CD4-positive, CD25-positive, alpha-beta regulatory T cell (primary cell): ENCODE data around the gene MMADHC. TPM values are rescaled to one million over a fixed set of nuclear protein-coding genes. Genes with fewer than 3 reads are reported as not detected.

ENCODE experiments used
- ATAC-seq, 2 donors: fragments of 150-1000 bp; cut with Tn5 transposase; one replicate each; pipeline ENCODE4 v1.10.0; 2021; ENCODE audit warnings: low read depth in 2 of 2, moderate number of reproducible peaks in 2 of 2, moderate library complexity in 1 of 2
- DNase-seq, 3 donors: peaks; one replicate each; pipeline versions ENCODE4 v3.0.0 to v3.0.0-alpha.2; 2012 to 2022; ENCODE audit warnings: mixed read lengths in 1 of 3
- H3K27ac ChIP-seq: one replicate; pipeline ENCODE4 v1.7.0; 2013; ENCODE audit warnings: mild to moderate bottlenecking, low read length; ENCODE audit not compliant: insufficient read depth, poor library complexity, severe bottlenecking
- H3K27me3 ChIP-seq: one replicate; pipeline ENCODE4 v1.7.0; 2013; ENCODE audit warnings: low read length; ENCODE audit not compliant: control insufficient read depth, insufficient read depth
- H3K36me3 ChIP-seq: one replicate; pipeline ENCODE4 v1.7.0; 2013; ENCODE audit warnings: mild to moderate bottlenecking, low read length, moderate library complexity; ENCODE audit not compliant: control insufficient read depth, insufficient read depth
- H3K4me1 ChIP-seq: 2 replicates; pipeline ENCODE4 v1.7.0; 2013; ENCODE audit warnings: mild to moderate bottlenecking, low read length; ENCODE audit not compliant: insufficient read depth, control insufficient read depth, poor library complexity, severe bottlenecking
- H3K4me3 ChIP-seq: one replicate; pipeline ENCODE4 v1.7.0; 2013; ENCODE audit warnings: low read depth, mild to moderate bottlenecking, low read length, moderate library complexity
- H3K9me3 ChIP-seq, 2 experiments: 1 replicate in 1 of 2; 2 replicates in 1 of 2; pipeline ENCODE4 v1.7.0; 2013; ENCODE audit warnings: low read length in 2 of 2, mild to moderate bottlenecking in 1 of 2, moderate library complexity in 1 of 2; ENCODE audit not compliant: control insufficient read depth in 2 of 2
- H3K27ac Mint-ChIP-seq, 3 donors: one replicate each; pipeline ENCODE4 v1.8.0; 2020 to 2022; ENCODE audit warnings: mild to moderate bottlenecking in 3 of 3, mixed read lengths in 3 of 3, moderate library complexity in 2 of 3
- H3K27me3 Mint-ChIP-seq: one replicate; pipeline ENCODE4 v1.8.0; 2022; ENCODE audit warnings: mild to moderate bottlenecking, mixed read lengths
- H3K36me3 Mint-ChIP-seq: one replicate; pipeline ENCODE4 v1.8.0; 2020; ENCODE audit warnings: mixed read lengths
- H3K4me1 Mint-ChIP-seq, 4 donors: one replicate each; pipeline ENCODE4 v1.8.0; 2020 to 2022; ENCODE audit warnings: mixed read lengths in 4 of 4, mild to moderate bottlenecking in 1 of 4
- H3K4me3 Mint-ChIP-seq, 4 donors: one replicate each; pipeline ENCODE4 v1.8.0; 2020 to 2022; ENCODE audit warnings: mild to moderate bottlenecking in 4 of 4, mixed read lengths in 4 of 4, moderate library complexity in 3 of 4
- H3K9me3 Mint-ChIP-seq, 7 donors: one replicate each; pipeline ENCODE4 v1.8.0; 2020 to 2022; ENCODE audit warnings: mixed read lengths in 7 of 7, mild to moderate bottlenecking in 3 of 7, moderate library complexity in 2 of 7
- polyA plus RNA-seq, 4 donors: library from polyadenylated mRNA; unstranded; fragments of 300-500 nt; fragmentation: Illumina TruSeq; gene quantifications; one replicate each; pipeline ENCODE4 v1.2.3, GENCODE V29; 2021
- total RNA-seq: library from RNA; stranded (reverse); gene quantifications from one replicate; pipeline ENCODE4 v1.2.3, GENCODE V29; 2022

MMADHC gene
- total and polyA plus RNA-seq, 5 donors from 2014 or later = 72.5 to 200 (median 170) TPM

DNA sequence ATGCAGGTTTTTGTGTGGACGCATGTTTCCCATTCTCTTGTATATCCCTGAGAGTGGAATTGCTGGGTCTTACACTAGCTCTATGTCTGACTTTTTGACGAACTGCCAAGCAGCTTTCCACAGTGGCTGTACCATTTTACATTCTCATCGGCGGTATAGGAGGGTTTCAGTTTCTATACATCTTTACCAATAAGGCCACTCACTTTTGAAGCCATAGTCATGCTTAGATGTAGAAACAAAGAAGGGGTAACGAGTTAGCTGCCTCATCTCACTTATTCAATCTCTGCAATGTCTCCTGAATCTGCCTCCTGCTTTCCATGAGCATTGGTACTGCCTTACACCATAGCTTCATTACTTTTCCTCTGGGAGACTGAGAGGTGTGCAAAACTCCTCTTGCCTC is 47.4 kb downstream of the MMADHC start:
- peaks cover 3% of the 10 kb centered on the region for H3K4me1 ChIP-seq
- no peak overlapping the region for H3K27ac ChIP-seq
- H3K9me3 ChIP-seq = no peaks in the 10 kb centered on the region
- no peak overlapping the region for H3K4me3 ChIP-seq
- Mint-ChIP-seq H3K9me3 (peaks cover 0 to 3% (median 0%) of the 10 kb centered on the region in 7 donors), H3K27me3 (no peaks in the 10 kb centered on the region), H3K27ac (no peak overlapping the region), H3K4me3 (no peak overlapping the region), H3K36me3 (no peaks in the 10 kb centered on the region), H3K4me1 (peaks cover 18 to 22% (median 21%) of the 10 kb centered on the region in 4 donors)
- ATAC-seq (no peak), DNase-seq (no peak)
- H3K36me3 ChIP-seq = no peaks in the 10 kb centered on the region
- no peaks in the 10 kb centered on the region for H3K27me3 ChIP-seq

DNA sequence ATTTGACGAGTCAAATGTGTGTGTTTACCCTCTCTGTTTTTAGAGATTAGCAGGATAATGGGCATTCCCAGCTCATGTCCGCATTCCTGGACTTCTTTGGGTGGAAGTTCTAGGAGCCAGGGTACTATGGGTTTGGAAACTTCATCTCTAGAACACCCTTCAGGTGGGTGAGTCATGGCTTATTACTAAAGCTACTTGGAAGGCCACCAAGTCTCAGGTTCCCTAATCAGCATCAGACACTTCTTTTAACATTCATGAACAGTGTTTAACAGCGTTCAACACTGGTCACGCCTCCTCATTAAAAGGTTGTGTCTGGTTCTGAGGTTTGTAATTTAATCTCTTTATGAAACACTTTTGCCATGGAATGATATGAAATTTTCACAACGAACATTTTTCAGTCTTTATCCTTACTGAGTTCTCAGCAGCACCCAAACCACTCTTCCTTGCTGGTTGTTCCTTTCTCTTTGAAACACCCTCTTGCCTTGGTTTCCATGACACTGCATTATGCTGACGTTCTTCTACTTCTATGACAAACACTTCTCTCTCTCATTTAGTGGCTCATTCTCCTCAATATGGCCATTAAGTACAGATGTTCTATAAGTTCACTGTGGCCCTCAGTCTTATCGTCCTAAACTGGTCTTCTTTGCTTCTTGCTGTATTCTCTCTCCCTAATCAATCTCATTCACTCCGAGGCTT is 49.3 kb downstream of the MMADHC start:
- no peak for DNase-seq
- Histone ChIP-seq H3K36me3 (no peaks in the 10 kb centered on the region), H3K9me3 (no peaks in the 10 kb centered on the region), H3K4me3 (no peak overlapping the region), H3K27ac (no peak overlapping the region), H3K4me1 (no peaks in the 10 kb centered on the region), H3K27me3 (no peaks in the 10 kb centered on the region)
- H3K27ac Mint-ChIP-seq = no peak overlapping the region
- no peak overlapping the region for H3K4me3 Mint-ChIP-seq
- H3K4me1 Mint-ChIP-seq = peaks cover 8 to 12% (median 10%) of the 10 kb centered on the region in 4 donors
- ATAC-seq = no peak
- no peaks in the 10 kb centered on the region for H3K36me3 Mint-ChIP-seq
- peaks cover 0 to 5% (median 0%) of the 10 kb centered on the region in 7 donors for H3K9me3 Mint-ChIP-seq
- no peaks in the 10 kb centered on the region for H3K27me3 Mint-ChIP-seq

DNA sequence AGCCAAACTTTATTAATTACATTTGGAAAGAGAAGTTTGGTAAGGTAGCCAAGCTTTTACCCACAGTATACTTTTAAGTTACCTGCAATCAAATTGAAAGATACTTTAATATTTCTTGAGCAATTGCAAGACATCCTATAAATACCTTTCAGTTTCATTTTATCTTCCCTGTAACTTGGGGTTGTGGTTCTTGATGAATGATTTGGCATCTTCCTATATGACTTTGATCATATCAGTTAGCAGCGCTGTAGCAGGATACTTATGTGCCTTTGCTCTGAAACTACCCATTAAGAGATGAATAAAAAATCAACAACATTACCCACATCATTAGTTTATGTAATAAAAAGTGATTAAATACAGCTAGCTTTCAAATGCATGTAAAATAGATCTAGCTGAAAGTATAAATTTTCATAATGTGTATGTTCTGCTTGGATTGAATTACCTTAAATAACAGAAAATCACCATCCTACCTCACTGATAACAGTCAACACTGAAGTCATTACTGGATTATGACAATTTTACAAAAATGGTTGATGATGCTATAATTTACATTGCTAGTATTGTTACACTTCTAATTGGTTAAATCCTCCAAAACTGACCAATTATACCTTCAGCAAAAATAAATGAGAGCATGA is 50.4 kb downstream of the MMADHC start:
- no peaks in the 10 kb centered on the region for H3K36me3 Mint-ChIP-seq
- no peak overlapping the region for H3K27ac ChIP-seq
- H3K4me3 ChIP-seq = no peak overlapping the region
- H3K4me1 Mint-ChIP-seq = peaks cover 8 to 12% (median 10%) of the 10 kb centered on the region in 4 donors
- H3K9me3 ChIP-seq = no peaks in the 10 kb centered on the region
- no peaks in the 10 kb centered on the region for H3K36me3 ChIP-seq
- no peaks in the 10 kb centered on the region for H3K4me1 ChIP-seq
- H3K27me3 Mint-ChIP-seq = no peaks in the 10 kb centered on the region
- DNase-seq (peak in 1 of 3 donors; percentile 55), ATAC-seq (peak in 1 of 2 donors; percentile 65)
- peaks cover 0 to 5% (median 0%) of the 10 kb centered on the region in 7 donors for H3K9me3 Mint-ChIP-seq
- H3K27me3 ChIP-seq = no peaks in the 10 kb centered on the region
- H3K27ac Mint-ChIP-seq = peak overlapping the region in 1 of 3 donors; percentile 5
- no peak overlapping the region for H3K4me3 Mint-ChIP-seq

DNA sequence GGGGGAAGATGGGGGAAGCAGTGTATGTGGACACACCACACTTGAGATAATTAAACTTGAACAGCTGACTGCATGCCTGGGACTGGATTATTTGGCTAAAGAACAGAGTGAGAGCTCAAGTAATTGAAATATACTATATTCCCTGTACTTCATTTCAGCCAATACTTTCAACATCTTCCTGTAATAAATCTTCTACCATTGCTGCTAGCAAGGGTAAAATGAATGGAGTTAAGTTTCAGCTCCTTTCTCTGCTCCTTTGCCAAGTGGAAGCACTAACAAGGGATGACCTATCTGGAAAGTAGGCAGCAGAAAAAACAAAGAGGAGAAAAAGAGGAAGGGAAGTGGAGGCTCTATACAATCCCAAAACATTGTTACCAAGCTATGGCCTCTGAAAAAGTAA is 50.9 kb downstream of the MMADHC start:
- no peaks in the 10 kb centered on the region for H3K36me3 ChIP-seq
- H3K9me3 Mint-ChIP-seq = peaks cover 0 to 5% (median 0%) of the 10 kb centered on the region in 7 donors
- DNase-seq = no peak
- no peaks in the 10 kb centered on the region for H3K27me3 ChIP-seq
- no peak for ATAC-seq
- peaks cover 8 to 12% (median 10%) of the 10 kb centered on the region in 4 donors for H3K4me1 Mint-ChIP-seq
- H3K4me3 ChIP-seq = no peak overlapping the region
- H3K4me3 Mint-ChIP-seq = no peak overlapping the region
- no peaks in the 10 kb centered on the region for H3K36me3 Mint-ChIP-seq
- H3K27me3 Mint-ChIP-seq = no peaks in the 10 kb centered on the region
- no peaks in the 10 kb centered on the region for H3K9me3 ChIP-seq
- no peaks in the 10 kb centered on the region for H3K4me1 ChIP-seq
- peak overlapping the region in 1 of 3 donors; percentile 5 for H3K27ac Mint-ChIP-seq
- no peak overlapping the region for H3K27ac ChIP-seq

DNA sequence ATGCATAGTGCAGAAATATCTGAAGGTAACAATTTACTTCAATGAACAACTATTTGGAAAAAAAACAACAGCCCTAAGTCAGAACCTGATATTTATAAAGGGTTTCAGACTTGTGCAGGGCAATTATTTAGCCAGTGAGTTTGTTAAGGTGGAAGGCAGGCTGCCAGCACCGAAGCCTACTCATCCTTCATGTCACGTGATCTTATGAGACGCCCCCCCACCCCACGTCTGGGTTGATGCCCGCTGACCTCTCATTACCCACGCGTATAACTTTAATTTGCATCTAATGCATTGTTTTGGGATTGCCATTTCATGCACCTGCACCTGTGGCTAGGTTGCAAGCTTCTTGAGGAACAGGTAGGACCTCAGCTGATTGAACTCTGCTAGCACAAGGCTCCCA is 52.9 kb downstream of the MMADHC start:
- DNase-seq (no peak), ATAC-seq (no peak)
- Histone ChIP-seq H3K9me3 (no peaks in the 10 kb centered on the region), H3K4me1 (no peaks in the 10 kb centered on the region), H3K36me3 (no peaks in the 10 kb centered on the region), H3K27ac (no peak overlapping the region), H3K4me3 (no peak overlapping the region), H3K27me3 (no peaks in the 10 kb centered on the region)
- no peaks in the 10 kb centered on the region for H3K27me3 Mint-ChIP-seq
- H3K36me3 Mint-ChIP-seq = no peaks in the 10 kb centered on the region
- H3K4me3 Mint-ChIP-seq = no peak overlapping the region
- H3K27ac Mint-ChIP-seq = no peak overlapping the region
- peaks cover 8 to 12% (median 10%) of the 10 kb centered on the region in 4 donors for H3K4me1 Mint-ChIP-seq
- peaks cover 0 to 7% (median 0%) of the 10 kb centered on the region in 7 donors for H3K9me3 Mint-ChIP-seq

DNA sequence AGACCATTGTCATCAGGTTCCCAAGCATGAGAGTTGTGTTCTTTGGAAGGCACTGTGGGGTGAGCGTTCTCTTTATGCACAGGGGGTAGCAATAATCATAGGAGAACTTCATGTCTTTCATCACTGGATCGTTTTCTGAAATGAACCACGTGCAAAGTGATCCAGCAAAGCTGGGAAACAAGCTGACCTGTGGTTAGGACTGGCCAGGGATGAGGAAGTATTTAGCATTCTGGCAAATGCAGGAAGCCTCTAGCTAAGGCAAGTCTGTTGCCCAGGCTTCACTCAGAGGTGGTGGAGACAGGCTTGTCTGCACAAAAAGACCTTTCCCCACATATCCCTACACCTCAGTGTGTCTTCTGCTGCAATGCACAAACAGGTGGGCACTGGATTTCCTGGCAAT is 58.6 kb downstream of the MMADHC start:
- H3K27me3 Mint-ChIP-seq = peaks cover 9% of the 10 kb centered on the region
- no peak overlapping the region for H3K4me3 Mint-ChIP-seq
- H3K27ac Mint-ChIP-seq = no peak overlapping the region
- DNase-seq (no peak), ATAC-seq (no peak)
- H3K27ac ChIP-seq = no peak overlapping the region
- H3K4me1 ChIP-seq = no peaks in the 10 kb centered on the region
- no peaks in the 10 kb centered on the region for H3K9me3 ChIP-seq
- no peaks in the 10 kb centered on the region for H3K36me3 Mint-ChIP-seq
- no peaks in the 10 kb centered on the region for H3K4me1 Mint-ChIP-seq
- no peaks in the 10 kb centered on the region for H3K27me3 ChIP-seq
- H3K9me3 Mint-ChIP-seq = peaks cover 0 to 2% (median 0%) of the 10 kb centered on the region in 7 donors
- H3K4me3 ChIP-seq = no peak overlapping the region
- no peaks in the 10 kb centered on the region for H3K36me3 ChIP-seq

DNA sequence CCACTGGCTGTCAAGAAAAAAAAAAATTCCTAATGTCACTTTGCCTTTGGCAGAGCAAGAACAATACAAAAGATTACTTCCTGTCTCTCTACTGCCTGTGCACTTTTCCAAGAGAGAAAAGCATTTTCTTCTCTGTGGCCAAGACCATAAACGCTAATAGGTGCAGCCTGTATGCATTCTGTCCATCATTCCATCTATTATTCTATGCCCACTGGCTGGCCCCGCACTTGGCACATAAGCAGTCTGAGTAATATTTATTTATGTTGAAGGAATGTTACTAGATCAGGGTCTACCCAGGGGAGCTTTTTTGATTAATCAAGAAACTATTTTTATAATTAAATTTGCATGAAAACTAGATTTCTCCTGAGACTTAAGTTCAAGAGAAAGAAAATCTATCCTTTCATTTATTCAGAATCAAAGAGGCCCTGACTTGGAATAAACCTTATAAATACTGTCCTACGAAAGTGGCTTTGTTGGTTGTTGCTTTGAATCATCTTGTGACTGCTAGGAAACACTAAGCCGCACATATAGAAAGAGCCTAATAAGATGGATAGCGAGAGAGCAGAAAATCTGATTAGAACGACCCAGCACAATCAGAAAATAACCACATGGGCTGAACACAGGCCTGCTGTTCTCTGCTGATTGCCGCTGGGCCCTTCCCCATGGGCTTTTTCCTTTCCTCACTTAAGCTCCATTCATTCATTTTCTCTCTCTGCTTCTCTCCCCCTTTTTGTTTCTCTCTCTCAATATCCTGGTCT is 59.4 kb downstream of the MMADHC start:
- Mint-ChIP-seq H3K4me1 (no peaks in the 10 kb centered on the region), H3K27ac (no peak overlapping the region)

More for the DNA sequence above, 59.4 kb downstream of the MMADHC start:
- no peak for DNase-seq
- Mint-ChIP-seq H3K36me3 (no peaks in the 10 kb centered on the region), H3K9me3 (peaks cover 0 to 4% (median 2%) of the 10 kb centered on the region in 7 donors), H3K4me3 (no peak overlapping the region), H3K27me3 (peaks cover 13% of the 10 kb centered on the region)
- Histone ChIP-seq H3K27ac (no peak overlapping the region), H3K4me3 (no peak overlapping the region), H3K36me3 (no peaks in the 10 kb centered on the region), H3K9me3 (no peaks in the 10 kb centered on the region), H3K4me1 (no peaks in the 10 kb centered on the region), H3K27me3 (no peaks in the 10 kb centered on the region)
- no peak for ATAC-seq
